Stomach (tissue), 9 donors: ENCODE data around the gene SLC22A4. TPM values are rescaled to one million over a fixed set of nuclear protein-coding genes. Genes with fewer than 3 reads are reported as not detected.

Source experiments
- DNase-seq, 2 donors: peaks; one replicate each; pipeline versions ENCODE4 v3.0.0 to v3.0.0-alpha.2; 2013 to 2019
- H3K27ac ChIP-seq, 5 donors: fragments of 200-600 bp in 4 of 5; sonication (generic) in 4 of 5; one replicate each; pipeline ENCODE4 v1.5.1; 2013 to 2019; ENCODE audit warnings: mild to moderate bottlenecking in 1 of 5, moderate library complexity in 1 of 5
- H3K27me3 ChIP-seq, 3 donors: fragments of 200-600 bp; sonication (generic); one replicate each; pipeline ENCODE4 v1.5.1; 2017 to 2019; ENCODE audit warnings: mixed run types in 1 of 3
- H3K36me3 ChIP-seq, 4 donors: fragments of 200-600 bp; sonication (generic); 1 replicate in 3 of 4; 2 replicates in 1 of 4; pipeline ENCODE4 v1.5.1; 2016 to 2019
- H3K4me1 ChIP-seq, 4 donors: fragments of 200-600 bp; sonication (generic); one replicate each; pipeline ENCODE4 v1.5.1; 2016 to 2019
- H3K4me3 ChIP-seq, 4 donors: fragments of 200-600 bp; sonication (generic) in 3 of 4; one replicate each; pipeline ENCODE4 v1.5.1; 2016 to 2019; ENCODE audit warnings: mild to moderate bottlenecking in 1 of 4
- H3K9me3 ChIP-seq, 4 donors: fragments of 200-600 bp; sonication (generic); one replicate each; pipeline ENCODE4 v1.5.1; 2016 to 2019
- CTCF ChIP-seq, 7 experiments: fragments of 450-650 bp in 4 of 7; fragments of 200-600 bp in 3 of 7; sonication (generic) in 3 of 7; IDR thresholded peaks; one replicate each; pipeline ENCODE4 v1.5.1; 2016 to 2019; ENCODE audit warnings: antibody characterized with exemption in 7 of 7, control low read depth in 2 of 7, mild to moderate bottlenecking in 1 of 7
- EP300 ChIP-seq: sonication (generic); formaldehyde crosslinking; IDR thresholded peaks from one replicate; pipeline ENCODE4 v1.6.1; 2017; ENCODE audit warnings: antibody characterized with exemption
- POLR2A ChIP-seq, 4 donors: fragments of 450-650 bp; IDR thresholded peaks; one replicate each; pipeline ENCODE4 v1.6.1; 2016; ENCODE audit warnings: antibody characterized with exemption in 4 of 4, control low read depth in 2 of 4, mild to moderate bottlenecking in 1 of 4, moderate library complexity in 1 of 4
- POLR2AphosphoS5 ChIP-seq, 3 donors: sonication (generic); formaldehyde crosslinking; IDR thresholded peaks; one replicate each; pipeline ENCODE4 v1.6.1; 2016; ENCODE audit warnings: antibody characterized with exemption in 3 of 3
- WGBS, 5 donors: extraction: QIAGEN DNeasy Blood & Tissue Kit in 3 of 5; methylation state at CpG; one replicate each; pipeline versions ENCODE4 v1.1.5 to v1.1.7; 2013 to 2018; 5-methylcytosine and 5-hydroxymethylcytosine counted together
- intact Hi-C: fragments of 100-400 bp; cut with DNase I; formaldehyde crosslinking; loops from one replicate; pipeline ENCODE4 v1.15.1; 2023; ENCODE audit warnings: low total_unique reads
- polyA plus RNA-seq, 3 donors: library from polyadenylated mRNA; stranded (reverse); fragments of 200-250 nt; gene quantifications; one replicate each; pipeline ENCODE4 v1.2.3, GENCODE V29; 2013
- total RNA-seq, 5 donors: library from RNA; depleted of rRNA; stranded (reverse); fragments of >200 nt; gene quantifications; one replicate each; pipeline versions ENCODE4 v1.1.0 to v1.2.3, GENCODE V29; 2014 to 2016
- donor health status: healthy with polysubstance abuse.
- donor health status: Bipolar disorder and iron deficiency.
- donor health status: healthy.

SLC22A4 gene
- total and polyA plus RNA-seq, 8 donors = 0.31 to 24.5 (median 0.53) TPM; not detected in 2

GRCh38 chr5:132295505-132296411 lies 1.6 kb downstream of the SLC22A4 start:
- Histone ChIP-seq H3K36me3 (no peaks in the 10 kb centered on the region), H3K4me3 (peak overlapping the region in 3 of 4 donors; percentile 54 to 75 (median 67)), H3K27ac (peak overlapping the region in 4 of 5 donors; percentile 34 to 99 (median 93)), H3K4me1 (peaks cover 15 to 35% (median 30%) of the 10 kb centered on the region in 4 donors), H3K27me3 (no peaks in the 10 kb centered on the region), H3K9me3 (no peaks in the 10 kb centered on the region)
- no peak for DNase-seq
- 87 to 91% (median 89%) methylated on average over 8 of the region's 8 CpGs for WGBS, 5 donors
- TF ChIP-seq CTCF (IDR thresholded peaks at IDR 0.05) (no peak), POLR2A (IDR thresholded peaks at IDR 0.05) (no peak), EP300 (no peak), POLR2AphosphoS5 (IDR thresholded peaks at IDR 0.05) (no peak)
- intact Hi-C loops = no loop called here

GRCh38 chr5:132296412-132297016 lies 2.3 kb downstream of the SLC22A4 start:
- Histone ChIP-seq H3K27me3 (no peaks in the 10 kb centered on the region), H3K9me3 (no peaks in the 10 kb centered on the region), H3K27ac (peak overlapping the region in 3 of 5 donors; percentile 34 to 99 (median 92)), H3K36me3 (no peaks in the 10 kb centered on the region), H3K4me1 (peaks cover 15 to 43% (median 36%) of the 10 kb centered on the region in 4 donors), H3K4me3 (peak overlapping the region in 2 of 4 donors; percentile 54 to 67)
- TF ChIP-seq CTCF (IDR thresholded peaks at IDR 0.05) = no peak
- intact Hi-C loops = no loop called here
- WGBS, 5 donors = 82 to 89% (median 86%) methylated on average over 8 of the region's 8 CpGs
- DNase-seq = no peak

GRCh38 chr5:132297211-132297940 lies 3.2 kb downstream of the SLC22A4 start:
- Histone ChIP-seq H3K4me3 (no peak overlapping the region), H3K36me3 (no peaks in the 10 kb centered on the region), H3K4me1 (peaks cover 15 to 50% (median 40%) of the 10 kb centered on the region in 4 donors), H3K9me3 (no peaks in the 10 kb centered on the region), H3K27me3 (no peaks in the 10 kb centered on the region), H3K27ac (no peak overlapping the region)
- no peak for DNase-seq
- no peak for TF ChIP-seq CTCF (IDR thresholded peaks at IDR 0.05)
- no peak for TF ChIP-seq POLR2A (IDR thresholded peaks at IDR 0.05)
- TF ChIP-seq EP300 = no peak
- TF ChIP-seq POLR2AphosphoS5 (IDR thresholded peaks at IDR 0.05) = no peak
- 90 to 98% (median 97%) methylated on average over 4 of the region's 4 CpGs for WGBS, 5 donors
- intact Hi-C loops = no loop called here
